Liver (tissue), 9 donors: Measurements from ENCODE around the gene FCHO2. TPM values are rescaled to one million over a fixed set of nuclear protein-coding genes. Genes with fewer than 3 reads are reported as not detected.
"Not testable (repeated sequence)": the region's sequence is repeated elsewhere in the genome, so short reads cannot be mapped to it uniquely, and the experiment has no call there.

Experiments
- DNase-seq: peaks from one replicate; pipeline ENCODE4 v3.0.0-alpha.2; 2017; ENCODE audit warnings: low spot score
- H3K27ac ChIP-seq, 2 donors: one replicate each; pipeline ENCODE4 v1.7.0; 2013; ENCODE audit warnings: inconsistent platforms in 2 of 2, low read length in 2 of 2, control low read depth in 1 of 2, low read depth in 1 of 2, mild to moderate bottlenecking in 1 of 2
- H3K27me3 ChIP-seq, 4 donors: one replicate each; pipeline versions ENCODE4 v1.6.1 to v1.7.0; 2013; ENCODE audit warnings: low read length in 3 of 4, inconsistent platforms in 1 of 4, mild to moderate bottlenecking in 1 of 4, moderate library complexity in 1 of 4; ENCODE audit not compliant: control insufficient read depth in 4 of 4, insufficient read depth in 4 of 4
- H3K36me3 ChIP-seq, 4 donors: one replicate each; pipeline versions ENCODE4 v1.6.1 to v1.7.0; 2013; ENCODE audit warnings: low read length in 3 of 4, mild to moderate bottlenecking in 3 of 4, low read depth in 1 of 4, moderate library complexity in 1 of 4; ENCODE audit not compliant: control insufficient read depth in 4 of 4, insufficient read depth in 3 of 4
- H3K4me1 ChIP-seq, 4 donors: one replicate each; pipeline versions ENCODE4 v1.6.1 to v1.7.0; 2013; ENCODE audit warnings: low read length in 3 of 4, mild to moderate bottlenecking in 3 of 4, moderate library complexity in 1 of 4; ENCODE audit not compliant: control insufficient read depth in 4 of 4, insufficient read depth in 4 of 4
- H3K4me3 ChIP-seq, 3 donors: one replicate each; pipeline versions ENCODE4 v1.6.1 to v1.7.0; 2013; ENCODE audit warnings: low read length in 3 of 3, control low read depth in 1 of 3, low read depth in 1 of 3, mild to moderate bottlenecking in 1 of 3
- H3K9ac ChIP-seq, 2 donors: one replicate each; pipeline ENCODE4 v1.7.0; 2013; ENCODE audit warnings: low read length in 2 of 2, mild to moderate bottlenecking in 2 of 2, moderate library complexity in 2 of 2, control low read depth in 1 of 2, low read depth in 1 of 2
- H3K9me3 ChIP-seq, 4 donors: one replicate each; pipeline versions ENCODE4 v1.6.1 to v1.7.0; 2013; ENCODE audit warnings: low read length in 3 of 4; ENCODE audit not compliant: control insufficient read depth in 4 of 4
- GABPA ChIP-seq, 2 donors: IDR thresholded peaks in 1 of 2; conservative IDR thresholded peaks in 1 of 2; 2 replicates each; pipeline ENCODE4 v1.6.1; 2016; ENCODE audit warnings: antibody characterized with exemption in 2 of 2, mild to moderate bottlenecking in 1 of 2, moderate library complexity in 1 of 2
- HNF4A ChIP-seq, 2 donors: conservative IDR thresholded peaks; 2 replicates each; pipeline ENCODE4 v1.6.1; 2016; ENCODE audit warnings: antibody characterized with exemption in 2 of 2, mild to moderate bottlenecking in 2 of 2
- HNF4G ChIP-seq: IDR thresholded peaks from 2 replicates; pipeline ENCODE4 v1.6.1; 2016; ENCODE audit warnings: antibody characterized with exemption
- WGBS: extraction: QIAGEN DNeasy Blood & Tissue Kit; methylation state at CpG from one replicate; pipeline ENCODE4 v1.1.7; 2013; 5-methylcytosine and 5-hydroxymethylcytosine counted together
- polyA plus RNA-seq, 2 donors: library from polyadenylated mRNA; stranded (reverse) in 1 of 2; unstranded in 1 of 2; fragments of 200-250 nt in 1 of 2; fragments of >200 nt in 1 of 2; fragmentation: Nextera tagmentation in 1 of 2; extraction: Ambion mirVana in 1 of 2; gene quantifications; one replicate each; pipeline versions ENCODE4 v1.2.1 to v1.2.3, GENCODE V29; 2013 to 2015
- total RNA-seq, 2 donors: library from RNA; depleted of rRNA; stranded (reverse); fragments of >200 nt; gene quantifications; one replicate each; pipeline ENCODE4 v1.2.3, GENCODE V29; 2014
- TF ChIP-seq, protein P1 (sequence below): fragments of 150-350 bp; IDR thresholded peaks from 2 replicates; pipeline ENCODE4 v1.5.1; 2017; ENCODE audit warnings: improper control_type of control experiment, low read depth, low read length; ENCODE audit not compliant: missing input control
- TF ChIP-seq, protein P2 (sequence below): IDR thresholded peaks from 2 replicates; pipeline ENCODE4 v1.6.1; 2016; ENCODE audit warnings: antibody characterized with exemption, mild to moderate bottlenecking
- donor health status: healthy.
- donor health status: healthy.
- donor health status: healthy.
- donor health status: healthy.
- donor health status: healthy.

FCHO2 gene
- total and polyA plus RNA-seq, 4 donors = 5.3 to 37.5 (median 9.3) TPM

GRCh38 chr5:72922422-72922821, 33.4 kb upstream of the FCHO2 start (continued):
- TF ChIP-seq, protein P1, sequence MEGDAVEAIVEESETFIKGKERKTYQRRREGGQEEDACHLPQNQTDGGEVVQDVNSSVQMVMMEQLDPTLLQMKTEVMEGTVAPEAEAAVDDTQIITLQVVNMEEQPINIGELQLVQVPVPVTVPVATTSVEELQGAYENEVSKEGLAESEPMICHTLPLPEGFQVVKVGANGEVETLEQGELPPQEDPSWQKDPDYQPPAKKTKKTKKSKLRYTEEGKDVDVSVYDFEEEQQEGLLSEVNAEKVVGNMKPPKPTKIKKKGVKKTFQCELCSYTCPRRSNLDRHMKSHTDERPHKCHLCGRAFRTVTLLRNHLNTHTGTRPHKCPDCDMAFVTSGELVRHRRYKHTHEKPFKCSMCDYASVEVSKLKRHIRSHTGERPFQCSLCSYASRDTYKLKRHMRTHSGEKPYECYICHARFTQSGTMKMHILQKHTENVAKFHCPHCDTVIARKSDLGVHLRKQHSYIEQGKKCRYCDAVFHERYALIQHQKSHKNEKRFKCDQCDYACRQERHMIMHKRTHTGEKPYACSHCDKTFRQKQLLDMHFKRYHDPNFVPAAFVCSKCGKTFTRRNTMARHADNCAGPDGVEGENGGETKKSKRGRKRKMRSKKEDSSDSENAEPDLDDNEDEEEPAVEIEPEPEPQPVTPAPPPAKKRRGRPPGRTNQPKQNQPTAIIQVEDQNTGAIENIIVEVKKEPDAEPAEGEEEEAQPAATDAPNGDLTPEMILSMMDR = no peak

DNA sequence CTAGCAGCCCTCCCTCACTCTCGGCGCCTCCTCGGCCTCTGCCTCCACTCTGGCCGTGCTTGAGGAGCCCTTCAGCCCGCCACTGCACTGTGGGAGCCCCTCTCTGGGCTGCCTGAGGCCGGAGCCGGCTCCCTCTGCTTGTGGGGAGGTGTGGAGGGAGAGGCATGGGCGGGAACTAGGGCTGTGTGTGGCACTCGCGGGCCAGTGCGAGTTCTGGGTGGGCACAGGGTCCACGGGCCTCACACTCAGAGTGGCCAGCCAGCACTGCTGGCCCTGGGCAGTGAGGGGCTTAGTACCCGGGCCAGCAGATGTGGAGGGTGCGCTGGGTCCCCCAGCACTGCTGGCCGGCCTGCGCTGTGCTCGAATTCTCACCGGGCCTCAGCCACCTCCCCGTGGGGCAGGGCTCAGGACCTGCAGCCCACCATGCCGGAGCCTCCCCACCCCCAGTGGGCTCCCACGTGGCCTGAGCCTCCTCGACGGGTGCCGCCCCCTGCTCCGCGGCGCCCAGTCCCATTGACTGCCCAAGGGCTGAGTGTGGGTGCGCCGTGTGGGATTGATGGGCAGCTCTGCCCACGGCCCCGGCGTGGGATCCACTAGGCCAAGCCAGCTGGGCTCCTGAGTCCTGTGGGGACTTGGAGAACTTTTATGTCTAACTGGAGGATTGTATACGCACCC, 30.4 kb upstream of the FCHO2 start:
- Histone ChIP-seq H3K4me3 (no peak overlapping the region), H3K4me1 (peaks cover 0 to 3% (median 0%) of the 10 kb centered on the region in 4 donors), H3K9me3 (no peaks in the 10 kb centered on the region), H3K27ac (no peak overlapping the region), H3K36me3 (no peaks in the 10 kb centered on the region), H3K27me3 (no peaks in the 10 kb centered on the region), H3K9ac (no peak overlapping the region)
- 94% methylated on average over 33 of the region's 33 CpGs for WGBS
- DNase-seq = no peak
- no peak for TF ChIP-seq HNF4A (conservative IDR thresholded peaks at IDR 0.05)
- TF ChIP-seq GABPA (IDR thresholded peaks at IDR 0.05 in 1 of 2, conservative IDR thresholded peaks at IDR 0.05 in 1 of 2) = no peak
- TF ChIP-seq, protein P2, sequence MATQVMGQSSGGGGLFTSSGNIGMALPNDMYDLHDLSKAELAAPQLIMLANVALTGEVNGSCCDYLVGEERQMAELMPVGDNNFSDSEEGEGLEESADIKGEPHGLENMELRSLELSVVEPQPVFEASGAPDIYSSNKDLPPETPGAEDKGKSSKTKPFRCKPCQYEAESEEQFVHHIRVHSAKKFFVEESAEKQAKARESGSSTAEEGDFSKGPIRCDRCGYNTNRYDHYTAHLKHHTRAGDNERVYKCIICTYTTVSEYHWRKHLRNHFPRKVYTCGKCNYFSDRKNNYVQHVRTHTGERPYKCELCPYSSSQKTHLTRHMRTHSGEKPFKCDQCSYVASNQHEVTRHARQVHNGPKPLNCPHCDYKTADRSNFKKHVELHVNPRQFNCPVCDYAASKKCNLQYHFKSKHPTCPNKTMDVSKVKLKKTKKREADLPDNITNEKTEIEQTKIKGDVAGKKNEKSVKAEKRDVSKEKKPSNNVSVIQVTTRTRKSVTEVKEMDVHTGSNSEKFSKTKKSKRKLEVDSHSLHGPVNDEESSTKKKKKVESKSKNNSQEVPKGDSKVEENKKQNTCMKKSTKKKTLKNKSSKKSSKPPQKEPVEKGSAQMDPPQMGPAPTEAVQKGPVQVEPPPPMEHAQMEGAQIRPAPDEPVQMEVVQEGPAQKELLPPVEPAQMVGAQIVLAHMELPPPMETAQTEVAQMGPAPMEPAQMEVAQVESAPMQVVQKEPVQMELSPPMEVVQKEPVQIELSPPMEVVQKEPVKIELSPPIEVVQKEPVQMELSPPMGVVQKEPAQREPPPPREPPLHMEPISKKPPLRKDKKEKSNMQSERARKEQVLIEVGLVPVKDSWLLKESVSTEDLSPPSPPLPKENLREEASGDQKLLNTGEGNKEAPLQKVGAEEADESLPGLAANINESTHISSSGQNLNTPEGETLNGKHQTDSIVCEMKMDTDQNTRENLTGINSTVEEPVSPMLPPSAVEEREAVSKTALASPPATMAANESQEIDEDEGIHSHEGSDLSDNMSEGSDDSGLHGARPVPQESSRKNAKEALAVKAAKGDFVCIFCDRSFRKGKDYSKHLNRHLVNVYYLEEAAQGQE = no peak
- TF ChIP-seq HNF4G = no peak

DNA sequence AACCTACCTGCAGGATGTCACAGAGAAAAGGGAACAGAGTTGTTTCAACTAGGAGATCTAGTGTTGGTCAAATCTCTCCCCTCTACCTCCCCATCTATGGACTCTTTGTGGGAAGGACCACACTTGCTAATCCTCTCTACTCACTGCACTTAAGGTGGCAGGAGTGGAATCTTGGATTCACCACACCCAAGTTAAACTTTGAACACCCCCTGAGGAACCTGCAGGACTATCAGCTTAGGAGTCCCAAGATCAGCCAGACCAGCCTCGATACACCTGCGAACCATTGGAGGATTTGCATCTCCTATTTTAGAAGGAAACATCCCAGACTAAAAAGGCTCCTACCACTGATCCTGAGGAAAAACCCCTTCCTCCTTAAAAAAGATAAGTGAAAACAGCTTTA, 23.2 kb upstream of the FCHO2 start:
- not testable (repeated sequence) for DNase-seq, H3K27me3 ChIP-seq, H3K4me3 ChIP-seq, H3K4me1 ChIP-seq, H3K27ac ChIP-seq, H3K36me3 ChIP-seq, H3K9ac ChIP-seq, H3K9me3 ChIP-seq
- WGBS = 94% methylated on average over 2 of the region's 2 CpGs

GRCh38 chr5:72934953-72935725, 20.7 kb upstream of the FCHO2 start:
- H3K36me3 ChIP-seq, H3K9ac ChIP-seq, H3K4me3 ChIP-seq, H3K27me3 ChIP-seq, H3K4me1 ChIP-seq, H3K9me3 ChIP-seq, H3K27ac ChIP-seq, DNase-seq: not testable (repeated sequence)
- 98% methylated on average over 32 of the region's 32 CpGs for WGBS
